MM.1S (cell line): Measurements from ENCODE around the gene EFNA5.

ENCODE experiments used
- DNase-seq: peaks from one replicate; pipeline ENCODE4 v3.0.0-alpha.2; 2015
- H2AFZ ChIP-seq: fragments of 300-600 bp; sonication (generic); 2 replicates; pipeline ENCODE4 v1.6.0; 2016; ENCODE audit warnings: antibody characterized with exemption, low read length
- H3F3A ChIP-seq: fragments of 300-600 bp; sonication (generic); 2 replicates; pipeline ENCODE4 v1.6.1; 2016; ENCODE audit warnings: mild to moderate bottlenecking, antibody characterized with exemption, low read length, moderate library complexity, mixed read lengths; ENCODE audit not compliant: insufficient read depth
- H3K27ac ChIP-seq: fragments of 300-600 bp; sonication (generic); 2 replicates; pipeline ENCODE4 v1.5.1; 2016; ENCODE audit warnings: mild to moderate bottlenecking, low read length
- H3K27me3 ChIP-seq: fragments of 300-600 bp; sonication (generic); replicated peaks from 2 replicates; pipeline ENCODE4 v1.6.0; 2016; ENCODE audit warnings: low read length; ENCODE audit not compliant: insufficient read depth
- H3K36me3 ChIP-seq: fragments of 300-600 bp; sonication (generic); replicated peaks from 2 replicates; pipeline ENCODE4 v1.6.1; 2016; ENCODE audit warnings: mild to moderate bottlenecking, low read length, mixed read lengths; ENCODE audit not compliant: insufficient read depth
- H3K4me1 ChIP-seq: fragments of 300-600 bp; sonication (generic); 2 replicates; pipeline ENCODE4 v1.6.1; 2016; ENCODE audit warnings: low read length, mixed read lengths
- H3K4me2 ChIP-seq: fragments of 300-600 bp; sonication (generic); 2 replicates; pipeline ENCODE4 v1.6.0; 2016; ENCODE audit warnings: low read depth, low read length
- H3K4me3 ChIP-seq: fragments of 300-600 bp; sonication (generic); 2 replicates; pipeline ENCODE4 v1.5.1; 2016; ENCODE audit warnings: low read length, mixed read lengths
- H3K79me2 ChIP-seq: fragments of 300-600 bp; sonication (generic); 2 replicates; pipeline ENCODE4 v1.6.1; 2016; ENCODE audit warnings: mixed run types, low read length, mixed read lengths
- H3K9ac ChIP-seq: fragments of 300-600 bp; sonication (generic); 2 replicates; pipeline ENCODE4 v1.6.1; 2016; ENCODE audit warnings: low read length, mixed read lengths
- H3K9me2 ChIP-seq: fragments of 300-600 bp; sonication (generic); replicated peaks from 2 replicates; pipeline ENCODE4 v1.6.1; 2016; ENCODE audit warnings: mild to moderate bottlenecking, low read length, mixed read lengths; ENCODE audit not compliant: insufficient read depth
- H3K9me3 ChIP-seq: fragments of 300-600 bp; sonication (generic); replicated peaks from 2 replicates; pipeline ENCODE4 v1.6.1; 2016; ENCODE audit warnings: mild to moderate bottlenecking, low read length, mixed read lengths; ENCODE audit not compliant: insufficient read depth
- H4K20me1 ChIP-seq: fragments of 300-600 bp; sonication (generic); 2 replicates; pipeline ENCODE4 v1.6.1; 2016; ENCODE audit warnings: mild to moderate bottlenecking, low read length, moderate library complexity, mixed read lengths; ENCODE audit not compliant: insufficient read depth
- CTCF ChIP-seq: fragments of 300-600 bp; sonication (generic); IDR thresholded peaks from 2 replicates; pipeline ENCODE4 v1.5.1; 2016; ENCODE audit warnings: antibody characterized with exemption, low read length, mixed read lengths
- EZH2 ChIP-seq: fragments of 300-600 bp; sonication (generic); optimal IDR thresholded peaks from 2 replicates; pipeline ENCODE3; 2017; ENCODE audit warnings: low read depth, mild to moderate bottlenecking, antibody characterized with exemption, low read length, mixed read lengths
- EZH2phosphoT487 ChIP-seq: fragments of 300-600 bp; sonication (generic); IDR thresholded peaks from 2 replicates; pipeline ENCODE4 v1.6.1; 2018; ENCODE audit warnings: antibody characterized with exemption, low read length

The EFNA5 gene

GRCh38 chr5:107398703-107399102 lies 272.0 kb downstream of the EFNA5 start:
- Histone ChIP-seq H2AFZ (no peak overlapping the region), H3K9me2 (no peaks in the 10 kb centered on the region), H3K4me2 (no peak overlapping the region), H3K36me3 (no peaks in the 10 kb centered on the region), H3K27me3 (no peaks in the 10 kb centered on the region), H3K4me1 (no peaks in the 10 kb centered on the region), H3F3A (no peaks in the 10 kb centered on the region), H3K27ac (no peak overlapping the region), H3K9me3 (no peaks in the 10 kb centered on the region), H3K9ac (no peak overlapping the region), H3K4me3 (no peak overlapping the region), H4K20me1 (no peaks in the 10 kb centered on the region), H3K79me2 (no peaks in the 10 kb centered on the region)
- TF ChIP-seq CTCF (no peak), EZH2phosphoT487 (no peak), EZH2 (no peak)
- no peak for DNase-seq

- H3K36me3 ChIP-seq = no peaks in the 10 kb centered on the region
- H3F3A ChIP-seq = no peaks in the 10 kb centered on the region
- H3K9me3 ChIP-seq = no peaks in the 10 kb centered on the region
- H3K4me1 ChIP-seq = no peaks in the 10 kb centered on the region
- no peaks in the 10 kb centered on the region for H3K79me2 ChIP-seq
- no peak for DNase-seq
- no peak overlapping the region for H3K4me2 ChIP-seq
- no peaks in the 10 kb centered on the region for H3K9me2 ChIP-seq
- no peak overlapping the region for H2AFZ ChIP-seq
- no peaks in the 10 kb centered on the region for H4K20me1 ChIP-seq
- no peak overlapping the region for H3K4me3 ChIP-seq
- TF ChIP-seq EZH2 = no peak
- no peak for TF ChIP-seq EZH2phosphoT487
- no peak for TF ChIP-seq CTCF
- H3K27me3 ChIP-seq = no peaks in the 10 kb centered on the region
- H3K9ac ChIP-seq = no peak overlapping the region
- H3K27ac ChIP-seq = no peak overlapping the region
Measured at GRCh38 chr5:107396351-107396690, 274.4 kb downstream of the EFNA5 start.

DNA sequence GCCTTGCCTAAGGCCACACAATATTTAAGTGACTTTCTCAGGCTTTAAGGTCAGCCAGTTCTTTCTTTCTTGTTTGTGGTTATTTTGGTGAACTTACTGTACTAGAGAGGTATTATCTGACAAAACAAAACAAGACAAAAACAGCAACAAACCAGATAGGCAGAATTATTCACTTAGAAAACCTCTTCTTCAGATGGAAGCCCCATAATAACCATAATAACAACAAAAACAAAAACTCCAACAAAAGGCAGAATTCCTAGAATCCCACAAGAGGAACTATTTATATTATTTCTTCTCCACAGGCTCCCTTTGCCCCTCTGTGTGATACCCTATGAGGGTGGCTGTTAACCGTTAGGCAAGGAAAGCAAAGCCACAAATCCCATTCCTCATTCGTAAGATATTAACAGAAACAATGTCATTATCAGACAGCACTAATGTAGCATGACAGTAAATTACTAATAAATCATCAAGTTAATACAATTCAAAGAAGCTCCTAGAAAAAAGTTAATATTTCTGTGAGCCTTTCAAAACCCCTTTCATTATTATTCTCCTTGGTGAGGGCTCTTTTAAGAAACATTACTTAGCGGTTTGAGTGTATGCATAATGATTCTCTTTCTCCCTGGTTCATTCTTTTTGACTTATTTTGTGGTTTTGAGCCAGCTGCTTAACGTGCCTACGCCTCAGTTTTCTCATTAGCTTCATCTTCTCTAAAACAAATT lies 274.9 kb downstream of the EFNA5 start:
- no peaks in the 10 kb centered on the region for H3K79me2 ChIP-seq
- TF ChIP-seq EZH2phosphoT487 (no peak), CTCF (no peak), EZH2 (no peak)
- H3K4me1 ChIP-seq = no peaks in the 10 kb centered on the region
- H2AFZ ChIP-seq = no peak overlapping the region
- no peak overlapping the region for H3K27ac ChIP-seq
- no peak overlapping the region for H3K9ac ChIP-seq
- no peaks in the 10 kb centered on the region for H3K36me3 ChIP-seq
- no peaks in the 10 kb centered on the region for H4K20me1 ChIP-seq
- no peaks in the 10 kb centered on the region for H3F3A ChIP-seq
- H3K4me2 ChIP-seq = no peak overlapping the region
- no peak overlapping the region for H3K4me3 ChIP-seq
- no peaks in the 10 kb centered on the region for H3K9me3 ChIP-seq
- no peak for DNase-seq
- no peaks in the 10 kb centered on the region for H3K27me3 ChIP-seq
- no peaks in the 10 kb centered on the region for H3K9me2 ChIP-seq
